SK-N-SH treated with all-trans-retinoic acid at 6 μM for 48 hours (cell line): ENCODE results near the gene SNAP25.

ENCODE experiments used
- ATAC-seq: fragments of 200-7000 bp; cut with Tn5 transposase; 3 replicates; pipeline ENCODE4 v1.9.1; 2020; ENCODE audit warnings: mild to moderate bottlenecking, moderate library complexity
- ARNTL ChIP-seq: fragments of 450-650 bp; formaldehyde crosslinking; IDR thresholded peaks from 2 replicates; pipeline ENCODE4 v1.5.0; 2020; ENCODE audit warnings: low read depth, mild to moderate bottlenecking, moderate library complexity, borderline replicate concordance
- BACH2 ChIP-seq: fragments of 250-450 bp; sonication (Bioruptor Pico); IDR thresholded peaks from 2 replicates; pipeline ENCODE4 v1.9.0; 2021; ENCODE audit warnings: mild to moderate bottlenecking, borderline replicate concordance
- CSDC2 ChIP-seq: fragments of 250-450 bp; sonication (Bioruptor Pico); IDR thresholded peaks from 2 replicates; pipeline ENCODE4 v1.5.0; 2020; ENCODE audit warnings: mild to moderate bottlenecking, moderate library complexity
- ESRRG ChIP-seq: fragments of 250-450 bp; sonication (Bioruptor Pico); IDR thresholded peaks from 2 replicates; pipeline ENCODE4 v1.6.1; 2021; ENCODE audit warnings: mild to moderate bottlenecking
- GLIS3 ChIP-seq: fragments of 250-450 bp; sonication (Bioruptor Pico); IDR thresholded peaks from 2 replicates; pipeline ENCODE4 v1.5.0; 2020; ENCODE audit warnings: mild to moderate bottlenecking, moderate library complexity
- OSR1 ChIP-seq: fragments of 250-450 bp; sonication (Bioruptor Pico); IDR thresholded peaks from 2 replicates; pipeline ENCODE4 v1.8.0; 2022; ENCODE audit warnings: moderate library complexity, mild to moderate bottlenecking, inconsistent platforms
- PPARA ChIP-seq: fragments of 250-450 bp; sonication (Bioruptor Pico); IDR thresholded peaks from 2 replicates; pipeline ENCODE4 v1.5.0; 2020; ENCODE audit warnings: mild to moderate bottlenecking, borderline replicate concordance
- RARB ChIP-seq: fragments of 250-450 bp; sonication (Bioruptor Pico); IDR thresholded peaks from 2 replicates; pipeline ENCODE4 v1.8.0; 2021; ENCODE audit warnings: mild to moderate bottlenecking, moderate library complexity
- SNAI2 ChIP-seq: fragments of 250-450 bp; sonication (Bioruptor Pico); IDR thresholded peaks from 2 replicates; pipeline ENCODE4 v1.5.0; 2020; ENCODE audit warnings: mild to moderate bottlenecking, moderate library complexity
- TCF4 ChIP-seq: fragments of 250-450 bp; sonication (Bioruptor Pico); IDR thresholded peaks from 2 replicates; pipeline ENCODE4 v1.8.0; 2021; ENCODE audit warnings: mild to moderate bottlenecking, moderate library complexity, borderline replicate concordance
- TOX ChIP-seq: fragments of 250-450 bp; sonication (Bioruptor Pico); IDR thresholded peaks from 2 replicates; pipeline ENCODE4 v1.8.0; 2021; ENCODE audit warnings: mild to moderate bottlenecking, moderate library complexity, borderline replicate concordance
- ZC3H10 ChIP-seq: fragments of 250-450 bp; sonication (Bioruptor Pico); IDR thresholded peaks from 2 replicates; pipeline ENCODE4 v1.5.1; 2021; ENCODE audit warnings: mild to moderate bottlenecking, moderate library complexity
- ZFP30 ChIP-seq: fragments of 450-650 bp; formaldehyde crosslinking; IDR thresholded peaks from 2 replicates; pipeline ENCODE4 v1.5.0; 2022; ENCODE audit warnings: mild to moderate bottlenecking, moderate library complexity
- ZNF565 ChIP-seq: fragments of 450-650 bp; formaldehyde crosslinking; conservative IDR thresholded peaks from 2 replicates; pipeline ENCODE4 v1.5.0; 2020; ENCODE audit warnings: low read depth, mild to moderate bottlenecking, moderate library complexity
- ZNF70 ChIP-seq: fragments of 450-650 bp; formaldehyde crosslinking; IDR thresholded peaks from 2 replicates; pipeline ENCODE4 v1.5.0; 2020; ENCODE audit warnings: mild to moderate bottlenecking, moderate library complexity
- ZNF8 ChIP-seq: fragments of 450-650 bp; formaldehyde crosslinking; IDR thresholded peaks from 2 replicates; pipeline ENCODE4 v1.5.0; 2020; ENCODE audit warnings: mild to moderate bottlenecking, moderate library complexity
- TF ChIP-seq, protein P1 (sequence below): fragments of 250-450 bp; sonication (Bioruptor Pico); IDR thresholded peaks from 2 replicates; pipeline ENCODE4 v1.5.0; 2020; ENCODE audit warnings: mild to moderate bottlenecking, moderate library complexity
- TF ChIP-seq, protein P2 (sequence below): fragments of 250-450 bp; sonication (Bioruptor Pico); IDR thresholded peaks from 2 replicates; pipeline ENCODE4 v1.8.0; 2021; ENCODE audit warnings: low read depth, mild to moderate bottlenecking, moderate library complexity, borderline replicate concordance
- TF ChIP-seq, protein P3 (sequence below): fragments of 250-450 bp; sonication (Bioruptor Pico); IDR thresholded peaks from 2 replicates; pipeline ENCODE4 v1.5.1; 2020; ENCODE audit warnings: low read depth, mild to moderate bottlenecking, moderate library complexity
- TF ChIP-seq, protein P4 (sequence below): fragments of 250-450 bp; sonication (Bioruptor Pico); IDR thresholded peaks from 2 replicates; pipeline ENCODE4 v1.8.0; 2020; ENCODE audit warnings: mild to moderate bottlenecking, moderate library complexity, borderline replicate concordance

The SNAP25 gene

DNA sequence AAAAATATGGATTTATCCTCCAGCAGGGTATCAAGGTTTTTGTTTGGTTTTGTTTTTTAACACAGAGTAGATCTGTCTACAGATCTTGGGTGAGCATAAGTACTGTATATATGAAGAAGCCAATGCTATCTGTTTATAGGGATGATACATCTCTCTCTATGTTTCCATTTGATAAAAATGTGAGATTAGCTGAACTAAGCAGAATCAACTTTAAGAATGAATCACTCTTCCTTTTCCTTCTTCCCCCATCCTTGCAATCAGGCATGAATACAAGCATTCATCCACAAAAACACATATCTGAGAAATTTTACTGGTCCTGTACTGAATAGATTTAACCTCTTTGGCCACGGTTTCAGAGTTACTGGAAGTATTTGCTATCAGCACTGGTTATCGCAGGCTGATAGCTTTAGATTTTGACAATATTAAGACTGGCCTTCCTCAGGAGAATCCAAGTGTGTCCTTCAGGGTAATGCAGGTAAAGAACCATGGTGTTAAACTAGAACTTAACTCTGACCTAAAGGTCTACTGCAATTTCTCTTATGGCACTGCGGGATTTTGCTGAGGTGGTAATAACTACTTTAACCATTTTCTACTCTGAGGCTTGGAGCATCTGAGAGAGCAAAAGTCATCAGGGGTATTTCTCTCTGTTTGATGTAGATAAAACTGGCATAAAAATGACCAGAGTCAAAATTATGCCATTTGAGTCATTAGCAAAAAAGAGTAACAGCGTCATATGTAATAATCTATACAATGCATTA, 1.5 kb downstream of the SNAP25 start:
- no peak for TF ChIP-seq RARB (CRISPR knock-in tag)
- TF ChIP-seq, protein P1, sequence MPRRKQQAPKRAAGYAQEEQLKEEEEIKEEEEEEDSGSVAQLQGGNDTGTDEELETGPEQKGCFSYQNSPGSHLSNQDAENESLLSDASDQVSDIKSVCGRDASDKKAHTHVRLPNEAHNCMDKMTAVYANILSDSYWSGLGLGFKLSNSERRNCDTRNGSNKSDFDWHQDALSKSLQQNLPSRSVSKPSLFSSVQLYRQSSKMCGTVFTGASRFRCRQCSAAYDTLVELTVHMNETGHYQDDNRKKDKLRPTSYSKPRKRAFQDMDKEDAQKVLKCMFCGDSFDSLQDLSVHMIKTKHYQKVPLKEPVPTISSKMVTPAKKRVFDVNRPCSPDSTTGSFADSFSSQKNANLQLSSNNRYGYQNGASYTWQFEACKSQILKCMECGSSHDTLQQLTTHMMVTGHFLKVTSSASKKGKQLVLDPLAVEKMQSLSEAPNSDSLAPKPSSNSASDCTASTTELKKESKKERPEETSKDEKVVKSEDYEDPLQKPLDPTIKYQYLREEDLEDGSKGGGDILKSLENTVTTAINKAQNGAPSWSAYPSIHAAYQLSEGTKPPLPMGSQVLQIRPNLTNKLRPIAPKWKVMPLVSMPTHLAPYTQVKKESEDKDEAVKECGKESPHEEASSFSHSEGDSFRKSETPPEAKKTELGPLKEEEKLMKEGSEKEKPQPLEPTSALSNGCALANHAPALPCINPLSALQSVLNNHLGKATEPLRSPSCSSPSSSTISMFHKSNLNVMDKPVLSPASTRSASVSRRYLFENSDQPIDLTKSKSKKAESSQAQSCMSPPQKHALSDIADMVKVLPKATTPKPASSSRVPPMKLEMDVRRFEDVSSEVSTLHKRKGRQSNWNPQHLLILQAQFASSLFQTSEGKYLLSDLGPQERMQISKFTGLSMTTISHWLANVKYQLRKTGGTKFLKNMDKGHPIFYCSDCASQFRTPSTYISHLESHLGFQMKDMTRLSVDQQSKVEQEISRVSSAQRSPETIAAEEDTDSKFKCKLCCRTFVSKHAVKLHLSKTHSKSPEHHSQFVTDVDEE (CRISPR knock-in tag): no peak
- no peak for TF ChIP-seq TOX
- TF ChIP-seq ZNF565 (CRISPR knock-in tag): no peak
- TF ChIP-seq TCF4 (CRISPR knock-in tag): no peak
- no peak for TF ChIP-seq BACH2 (CRISPR knock-in tag)
- TF ChIP-seq ARNTL (CRISPR knock-in tag): no peak
- TF ChIP-seq ZNF8 (CRISPR knock-in tag): no peak
- TF ChIP-seq, protein P2, sequence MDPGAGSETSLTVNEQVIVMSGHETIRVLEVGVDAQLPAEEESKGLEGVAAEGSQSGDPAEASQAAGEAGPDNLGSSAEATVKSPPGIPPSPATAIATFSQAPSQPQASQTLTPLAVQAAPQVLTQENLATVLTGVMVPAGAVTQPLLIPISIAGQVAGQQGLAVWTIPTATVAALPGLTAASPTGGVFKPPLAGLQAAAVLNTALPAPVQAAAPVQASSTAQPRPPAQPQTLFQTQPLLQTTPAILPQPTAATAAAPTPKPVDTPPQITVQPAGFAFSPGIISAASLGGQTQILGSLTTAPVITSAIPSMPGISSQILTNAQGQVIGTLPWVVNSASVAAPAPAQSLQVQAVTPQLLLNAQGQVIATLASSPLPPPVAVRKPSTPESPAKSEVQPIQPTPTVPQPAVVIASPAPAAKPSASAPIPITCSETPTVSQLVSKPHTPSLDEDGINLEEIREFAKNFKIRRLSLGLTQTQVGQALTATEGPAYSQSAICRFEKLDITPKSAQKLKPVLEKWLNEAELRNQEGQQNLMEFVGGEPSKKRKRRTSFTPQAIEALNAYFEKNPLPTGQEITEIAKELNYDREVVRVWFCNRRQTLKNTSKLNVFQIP (CRISPR knock-in tag): no peak
- TF ChIP-seq, protein P3, sequence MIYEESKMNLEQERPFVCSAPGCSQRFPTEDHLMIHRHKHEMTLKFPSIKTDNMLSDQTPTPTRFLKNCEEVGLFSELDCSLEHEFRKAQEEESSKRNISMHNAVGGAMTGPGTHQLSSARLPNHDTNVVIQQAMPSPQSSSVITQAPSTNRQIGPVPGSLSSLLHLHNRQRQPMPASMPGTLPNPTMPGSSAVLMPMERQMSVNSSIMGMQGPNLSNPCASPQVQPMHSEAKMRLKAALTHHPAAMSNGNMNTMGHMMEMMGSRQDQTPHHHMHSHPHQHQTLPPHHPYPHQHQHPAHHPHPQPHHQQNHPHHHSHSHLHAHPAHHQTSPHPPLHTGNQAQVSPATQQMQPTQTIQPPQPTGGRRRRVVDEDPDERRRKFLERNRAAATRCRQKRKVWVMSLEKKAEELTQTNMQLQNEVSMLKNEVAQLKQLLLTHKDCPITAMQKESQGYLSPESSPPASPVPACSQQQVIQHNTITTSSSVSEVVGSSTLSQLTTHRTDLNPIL (CRISPR knock-in tag): no peak
- no peak for TF ChIP-seq CSDC2 (CRISPR knock-in tag)
- TF ChIP-seq ZC3H10 (CRISPR knock-in tag): no peak
- no peak for TF ChIP-seq OSR1 (CRISPR knock-in tag)
- TF ChIP-seq, protein P4, sequence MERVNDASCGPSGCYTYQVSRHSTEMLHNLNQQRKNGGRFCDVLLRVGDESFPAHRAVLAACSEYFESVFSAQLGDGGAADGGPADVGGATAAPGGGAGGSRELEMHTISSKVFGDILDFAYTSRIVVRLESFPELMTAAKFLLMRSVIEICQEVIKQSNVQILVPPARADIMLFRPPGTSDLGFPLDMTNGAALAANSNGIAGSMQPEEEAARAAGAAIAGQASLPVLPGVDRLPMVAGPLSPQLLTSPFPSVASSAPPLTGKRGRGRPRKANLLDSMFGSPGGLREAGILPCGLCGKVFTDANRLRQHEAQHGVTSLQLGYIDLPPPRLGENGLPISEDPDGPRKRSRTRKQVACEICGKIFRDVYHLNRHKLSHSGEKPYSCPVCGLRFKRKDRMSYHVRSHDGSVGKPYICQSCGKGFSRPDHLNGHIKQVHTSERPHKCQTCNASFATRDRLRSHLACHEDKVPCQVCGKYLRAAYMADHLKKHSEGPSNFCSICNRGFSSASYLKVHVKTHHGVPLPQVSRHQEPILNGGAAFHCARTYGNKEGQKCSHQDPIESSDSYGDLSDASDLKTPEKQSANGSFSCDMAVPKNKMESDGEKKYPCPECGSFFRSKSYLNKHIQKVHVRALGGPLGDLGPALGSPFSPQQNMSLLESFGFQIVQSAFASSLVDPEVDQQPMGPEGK (CRISPR knock-in tag): no peak
- no peak for ATAC-seq

DNA sequence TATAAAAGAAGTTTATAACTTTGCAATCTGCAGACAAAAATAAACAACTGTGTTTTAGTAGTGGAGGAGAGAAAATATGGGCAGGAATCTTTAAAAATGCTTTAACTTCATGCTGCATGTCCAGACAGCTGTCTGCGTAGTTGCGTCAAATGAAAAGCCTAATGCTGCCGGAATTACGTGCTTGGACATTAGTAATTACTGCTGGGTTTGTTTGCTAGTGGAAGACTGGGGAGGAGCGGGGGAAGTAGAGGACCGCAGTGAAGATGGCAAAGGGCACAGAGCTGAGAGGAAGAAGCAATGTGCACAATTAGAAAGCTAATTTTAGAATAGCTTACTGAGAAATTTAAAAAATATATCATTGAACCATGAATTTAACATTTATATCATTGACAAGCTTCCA, 2.4 kb downstream of the SNAP25 start:
- ATAC-seq: no peak
- TF ChIP-seq, protein P2 (CRISPR knock-in tag): no peak
- TF ChIP-seq, protein P1 (CRISPR knock-in tag): no peak
- no peak for TF ChIP-seq PPARA
- TF ChIP-seq OSR1 (CRISPR knock-in tag): no peak
- no peak for TF ChIP-seq CSDC2 (CRISPR knock-in tag)
- TF ChIP-seq ZC3H10 (CRISPR knock-in tag): no peak
- TF ChIP-seq GLIS3 (CRISPR knock-in tag): no peak
- TF ChIP-seq, protein P3 (CRISPR knock-in tag): no peak
- TF ChIP-seq ZNF70 (CRISPR knock-in tag): no peak
- no peak for TF ChIP-seq ARNTL (CRISPR knock-in tag)
- no peak for TF ChIP-seq ZFP30 (CRISPR knock-in tag)
- no peak for TF ChIP-seq ZNF8 (CRISPR knock-in tag)
- no peak for TF ChIP-seq ESRRG (CRISPR knock-in tag)
- no peak for TF ChIP-seq SNAI2 (CRISPR knock-in tag)
- TF ChIP-seq, protein P4 (CRISPR knock-in tag): no peak
